Measurements from ENCODE around the gene IKZF5. TPM values are rescaled to one million over a fixed set of nuclear protein-coding genes. Genes with fewer than 3 reads are reported as not detected.

Gene IKZF5
- total and polyA plus RNA-seq, 8 donors = 6.2 to 13.1 (median 9.4) TPM

DNA sequence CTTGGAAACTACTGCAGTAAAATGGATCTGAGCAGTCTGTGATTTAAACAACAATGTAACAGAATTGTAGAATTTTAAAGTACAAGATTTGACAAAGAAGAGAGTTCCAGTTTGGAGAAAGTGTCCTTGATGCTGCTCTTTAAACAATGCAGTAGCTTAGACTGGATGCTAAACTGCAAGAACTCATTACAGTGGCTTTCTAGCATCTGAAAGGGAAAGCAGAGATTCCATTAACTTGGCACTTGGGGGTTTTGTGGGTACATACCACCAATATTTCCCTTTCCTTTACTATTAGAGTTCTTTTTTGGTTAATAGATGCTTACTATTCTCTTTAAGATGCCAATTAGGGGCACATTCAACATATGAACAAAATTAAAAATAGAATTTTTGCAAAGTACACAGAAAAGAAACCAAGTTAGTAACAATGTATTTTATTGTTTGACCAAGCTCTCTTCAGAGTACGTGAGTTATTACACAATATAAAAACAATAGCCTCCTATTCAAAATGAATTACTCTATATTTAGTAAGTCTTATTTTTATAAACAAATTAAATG lies 16.5 kb downstream of the IKZF5 start:
- FAIRE-seq = no peak

DNA sequence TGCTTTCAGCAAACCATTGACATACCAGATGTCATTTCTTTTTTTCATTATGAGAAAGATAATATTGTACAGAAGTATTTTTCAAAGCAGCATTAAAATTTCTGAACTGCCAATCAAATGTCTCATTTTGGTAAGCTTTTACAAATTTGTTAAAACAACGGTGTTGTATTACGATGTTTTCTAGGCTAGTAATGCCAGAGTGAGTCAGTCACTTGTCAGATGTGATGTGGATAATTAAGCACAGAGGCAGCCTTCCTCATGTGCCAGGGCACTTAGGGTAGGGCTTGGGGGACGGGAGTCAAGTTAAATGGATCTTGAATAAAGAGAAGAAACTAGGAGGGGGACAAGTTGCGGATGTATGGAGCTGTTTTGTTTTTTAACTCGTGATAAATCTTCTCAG lies 18.3 kb downstream of the IKZF5 start:
- no peak overlapping the region for H3K4me3 ChIP-seq
- H3K27me3 ChIP-seq = no peaks in the 10 kb centered on the region
- H3K4me1 ChIP-seq = no peaks in the 10 kb centered on the region
- intact Hi-C loops (cut with DNase I) = no loop called here
- FAIRE-seq = no peak
- H3K9me3 ChIP-seq = no peaks in the 10 kb centered on the region
- no peak for DNase-seq
- 68 to 76% methylated on average over 5 of the region's 5 CpGs for WGBS, 2 donors
- H3K36me3 ChIP-seq = peaks cover 0 to 21% (median 7%) of the 10 kb centered on the region in 3 donors
- no peak overlapping the region for H3K27ac ChIP-seq
- no peak for ATAC-seq
- TF ChIP-seq, protein P1, sequence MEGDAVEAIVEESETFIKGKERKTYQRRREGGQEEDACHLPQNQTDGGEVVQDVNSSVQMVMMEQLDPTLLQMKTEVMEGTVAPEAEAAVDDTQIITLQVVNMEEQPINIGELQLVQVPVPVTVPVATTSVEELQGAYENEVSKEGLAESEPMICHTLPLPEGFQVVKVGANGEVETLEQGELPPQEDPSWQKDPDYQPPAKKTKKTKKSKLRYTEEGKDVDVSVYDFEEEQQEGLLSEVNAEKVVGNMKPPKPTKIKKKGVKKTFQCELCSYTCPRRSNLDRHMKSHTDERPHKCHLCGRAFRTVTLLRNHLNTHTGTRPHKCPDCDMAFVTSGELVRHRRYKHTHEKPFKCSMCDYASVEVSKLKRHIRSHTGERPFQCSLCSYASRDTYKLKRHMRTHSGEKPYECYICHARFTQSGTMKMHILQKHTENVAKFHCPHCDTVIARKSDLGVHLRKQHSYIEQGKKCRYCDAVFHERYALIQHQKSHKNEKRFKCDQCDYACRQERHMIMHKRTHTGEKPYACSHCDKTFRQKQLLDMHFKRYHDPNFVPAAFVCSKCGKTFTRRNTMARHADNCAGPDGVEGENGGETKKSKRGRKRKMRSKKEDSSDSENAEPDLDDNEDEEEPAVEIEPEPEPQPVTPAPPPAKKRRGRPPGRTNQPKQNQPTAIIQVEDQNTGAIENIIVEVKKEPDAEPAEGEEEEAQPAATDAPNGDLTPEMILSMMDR (IDR thresholded peaks at IDR 0.05) = no peak

More for the DNA sequence above, 16.5 kb downstream of the IKZF5 start:
- H3K36me3 ChIP-seq = peaks cover 0 to 26% (median 7%) of the 10 kb centered on the region in 3 donors
- H3K27me3 ChIP-seq = no peaks in the 10 kb centered on the region
- DNase-seq = no peak
- ATAC-seq = no peak
- H3K27ac ChIP-seq = no peak overlapping the region
- no peaks in the 10 kb centered on the region for H3K9me3 ChIP-seq
- H3K4me3 ChIP-seq = no peak overlapping the region
- 75 to 78% methylated on average over 1 of the region's 1 CpG for whole genome bisulfite sequencing, 2 donors
- no peaks in the 10 kb centered on the region for H3K4me1 ChIP-seq
- intact Hi-C loops (cut with DNase I) = no loop called here
- TF ChIP-seq, protein P1 (IDR thresholded peaks at IDR 0.05) = no peak

DNA sequence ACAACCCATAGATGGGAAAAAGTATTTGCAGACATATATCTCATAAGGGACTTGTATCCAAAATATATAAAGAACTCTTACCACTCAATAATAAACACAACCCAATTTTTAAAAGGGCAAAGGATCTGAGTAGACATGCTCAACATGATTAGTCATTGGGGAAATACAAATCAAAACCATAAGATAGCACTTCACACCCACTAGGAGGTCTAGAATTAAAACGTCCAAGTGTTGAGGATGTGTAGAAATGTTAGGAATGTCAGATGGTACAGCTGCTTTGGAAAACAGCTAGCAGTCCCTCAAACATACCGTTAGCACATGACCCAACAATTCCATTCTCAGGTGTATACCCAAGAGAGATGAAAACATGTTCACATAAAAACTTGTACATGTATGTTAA lies 20.1 kb downstream of the IKZF5 start:
- ATAC-seq = no peak
- no peak for DNase-seq
- WGBS, 2 donors = 82 to 83% methylated on average over 2 of the region's 2 CpGs
- Histone ChIP-seq H3K9me3 (no peaks in the 10 kb centered on the region), H3K27me3 (no peaks in the 10 kb centered on the region), H3K27ac (no peak overlapping the region), H3K36me3 (peaks cover 0 to 7% (median 6%) of the 10 kb centered on the region in 3 donors), H3K4me1 (no peaks in the 10 kb centered on the region), H3K4me3 (no peak overlapping the region)
- no peak for FAIRE-seq
- intact Hi-C loops (cut with DNase I) = no loop called here
- TF ChIP-seq, protein P1 (IDR thresholded peaks at IDR 0.05) = no peak

DNA sequence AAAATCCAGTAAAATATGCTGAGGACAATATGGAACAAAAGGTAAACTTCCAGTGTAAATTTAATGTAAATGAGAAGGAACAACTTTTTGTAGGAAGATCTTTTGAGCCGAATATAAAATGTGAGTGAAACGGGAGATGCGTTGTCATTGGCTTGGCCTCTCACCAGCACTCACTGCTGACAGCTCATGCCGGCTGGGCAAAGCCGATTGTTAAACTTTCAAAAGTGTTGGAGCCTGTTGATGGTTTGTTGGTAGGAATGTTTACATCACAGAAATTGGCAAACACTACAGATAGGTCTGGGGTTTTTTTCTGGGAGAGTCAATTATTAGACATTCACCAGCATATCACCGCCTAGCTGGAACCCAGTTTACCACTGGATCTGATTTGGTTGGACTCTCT lies 22.3 kb downstream of the IKZF5 start:
- no peak for ATAC-seq
- 71 to 88% methylated on average over 6 of the region's 6 CpGs for WGBS, 2 donors

DNA sequence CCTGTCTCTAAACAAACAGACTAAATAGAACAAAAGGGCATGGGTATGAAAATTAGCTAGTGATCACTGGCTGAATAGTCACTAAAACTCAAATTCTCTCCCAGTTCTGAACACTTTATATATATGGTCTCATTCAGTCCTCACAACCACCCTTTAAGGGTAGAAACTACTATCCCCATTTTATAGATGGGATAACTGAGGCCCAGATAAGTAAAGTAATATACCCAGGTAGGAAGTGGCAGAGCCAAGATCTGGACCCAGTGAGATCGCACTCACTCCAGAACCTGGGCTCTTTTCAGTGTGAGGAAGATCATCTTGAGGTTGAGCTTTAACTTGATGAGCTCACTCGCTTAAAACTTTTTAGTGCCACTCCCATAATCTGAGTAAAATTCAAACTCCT lies 23.9 kb downstream of the IKZF5 start:
- no peak overlapping the region for H3K4me3 ChIP-seq
- FAIRE-seq (no peak), ATAC-seq (no peak), DNase-seq (no peak)
- TF ChIP-seq, protein P1 (IDR thresholded peaks at IDR 0.05) = no peak
- H3K36me3 ChIP-seq = no peaks in the 10 kb centered on the region
- WGBS, 2 donors = 98 to 100% methylated on average over 2 of the region's 2 CpGs
- no peak overlapping the region for H3K27ac ChIP-seq
- peaks cover 0 to 4% (median 0%) of the 10 kb centered on the region in 3 donors for H3K4me1 ChIP-seq
- no peaks in the 10 kb centered on the region for H3K27me3 ChIP-seq
- no peaks in the 10 kb centered on the region for H3K9me3 ChIP-seq
- intact Hi-C loops (cut with DNase I) = no loop called here

More for the DNA sequence above, 22.3 kb downstream of the IKZF5 start:
- TF ChIP-seq, protein P1 (IDR thresholded peaks at IDR 0.05) = no peak
- FAIRE-seq (no peak), DNase-seq (no peak)
- no peaks in the 10 kb centered on the region for H3K36me3 ChIP-seq
- no peaks in the 10 kb centered on the region for H3K4me1 ChIP-seq
- intact Hi-C loops (cut with DNase I) = no loop called here
- no peaks in the 10 kb centered on the region for H3K9me3 ChIP-seq
- no peaks in the 10 kb centered on the region for H3K27me3 ChIP-seq
- H3K27ac ChIP-seq = no peak overlapping the region
- no peak overlapping the region for H3K4me3 ChIP-seq

Measured in pancreas (tissue), 10 donors.